ENCODE data around the gene ABLIM3. TPM values are rescaled to one million over a fixed set of nuclear protein-coding genes. Genes with fewer than 3 reads are reported as not detected.

ABLIM3 gene
- total RNA-seq, 4 donors from 2014 or later = 2.6 to 49.5 (median 6.9) TPM

GRCh38 chr5:149108651-149109280 lies 32.5 kb upstream of the ABLIM3 start:
- no peak overlapping the region for H3K4me3 ChIP-seq
- no peaks in the 10 kb centered on the region for H3K9me3 ChIP-seq
- no peak for DNase-seq
- no peaks in the 10 kb centered on the region for H3K4me1 ChIP-seq
- intact Hi-C loops (cut with DNase I; ENCODE audit: low total_unique reads) = no loop called here
- H3K27me3 ChIP-seq = no peaks in the 10 kb centered on the region
- no peak for TF ChIP-seq CTCF (IDR thresholded peaks at IDR 0.05)
- TF ChIP-seq POLR2A (IDR thresholded peaks at IDR 0.05) = no peak
- H3K27ac ChIP-seq = no peak overlapping the region
- H3K36me3 ChIP-seq = no peaks in the 10 kb centered on the region

- intact Hi-C loops (cut with DNase I; ENCODE audit: low total_unique reads) = no loop called here
- H3K27ac ChIP-seq = no peak overlapping the region
- no peaks in the 10 kb centered on the region for H3K36me3 ChIP-seq
Measured at GRCh38 chr5:149110406-149110805, 30.9 kb upstream of the ABLIM3 start.

GRCh38 chr5:149113669-149114068 lies 27.6 kb upstream of the ABLIM3 start:
- TF ChIP-seq CTCF (IDR thresholded peaks at IDR 0.05) (no peak), POLR2A (IDR thresholded peaks at IDR 0.05) (no peak)
- intact Hi-C loops (cut with DNase I; ENCODE audit: low total_unique reads) = no loop called here
- H3K27ac ChIP-seq = no peak overlapping the region
- no peaks in the 10 kb centered on the region for H3K36me3 ChIP-seq
- no peak for DNase-seq
- H3K4me3 ChIP-seq = no peak overlapping the region
- no peaks in the 10 kb centered on the region for H3K9me3 ChIP-seq
- H3K4me1 ChIP-seq = no peaks in the 10 kb centered on the region
- H3K27me3 ChIP-seq = no peaks in the 10 kb centered on the region

More at GRCh38 chr5:149110406-149110805, 30.9 kb upstream of the ABLIM3 start:
- H3K27me3 ChIP-seq = no peaks in the 10 kb centered on the region
- H3K9me3 ChIP-seq = no peaks in the 10 kb centered on the region
- no peak for DNase-seq
- H3K4me3 ChIP-seq = no peak overlapping the region
- H3K4me1 ChIP-seq = no peaks in the 10 kb centered on the region
- no peak for TF ChIP-seq POLR2A (IDR thresholded peaks at IDR 0.05)
- no peak for TF ChIP-seq CTCF (IDR thresholded peaks at IDR 0.05)

- no peaks in the 10 kb centered on the region for H3K27me3 ChIP-seq
- no peaks in the 10 kb centered on the region for H3K4me1 ChIP-seq
- TF ChIP-seq POLR2A (IDR thresholded peaks at IDR 0.05) (no peak), CTCF (IDR thresholded peaks at IDR 0.05) (peak; percentile 44 to 70 (median 54))
- intact Hi-C loops (cut with DNase I; ENCODE audit: low total_unique reads) = no loop called here
- peak overlapping the region in 1 of 2 donors; percentile 18 for H3K27ac ChIP-seq
- H3K36me3 ChIP-seq = no peaks in the 10 kb centered on the region
- H3K9me3 ChIP-seq = no peaks in the 10 kb centered on the region
- no peak overlapping the region for H3K4me3 ChIP-seq
- peak; percentile 23 to 39 for DNase-seq
Measured at GRCh38 chr5:149114403-149115312, 26.6 kb upstream of the ABLIM3 start.

GRCh38 chr5:149117970-149118369 lies 23.3 kb upstream of the ABLIM3 start:
- intact Hi-C loops (cut with DNase I; ENCODE audit: low total_unique reads) = no loop called here
- no peak overlapping the region for H3K4me3 ChIP-seq
- H3K27ac ChIP-seq = no peak overlapping the region
- no peak for TF ChIP-seq POLR2A (IDR thresholded peaks at IDR 0.05)
- no peak for TF ChIP-seq CTCF (IDR thresholded peaks at IDR 0.05)
- H3K36me3 ChIP-seq = no peaks in the 10 kb centered on the region
- no peaks in the 10 kb centered on the region for H3K27me3 ChIP-seq
- H3K9me3 ChIP-seq = no peaks in the 10 kb centered on the region
- H3K4me1 ChIP-seq = no peaks in the 10 kb centered on the region
- DNase-seq = no peak
